ELR (cell line): ENCODE data around the gene FAM131C.
A peak's percentile ranks its signal among the peaks of the same experiment; 100 is the strongest.

Experiments used
- DNase-seq: peaks from one replicate; pipeline ENCODE4 v3.0.0-alpha.2; 2015; ENCODE audit warnings: low read depth

Gene FAM131C

GRCh38 chr1:16101623-16102022, 28.2 kb upstream of the FAM131C start:
- DNase-seq = no peak

DNA sequence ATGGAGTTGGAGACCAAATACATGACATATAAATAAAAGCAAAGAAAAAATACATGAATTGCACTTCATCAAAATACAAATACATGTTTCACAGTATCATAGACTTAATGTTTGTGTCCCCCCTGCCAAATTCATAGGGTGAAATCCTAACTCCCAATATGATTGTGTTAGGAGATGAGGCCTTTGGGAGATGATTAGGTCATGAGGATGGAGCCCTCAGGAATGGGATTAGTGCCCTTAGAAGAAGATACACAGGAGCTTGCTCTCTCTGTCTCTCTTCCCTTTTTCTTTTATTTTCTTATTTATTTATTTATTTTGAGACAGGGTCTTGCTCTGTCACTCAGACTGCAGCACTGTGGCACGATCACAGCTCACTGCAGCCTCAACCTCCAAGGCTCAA, 26.0 kb upstream of the FAM131C start:
- no peak for DNase-seq

DNA sequence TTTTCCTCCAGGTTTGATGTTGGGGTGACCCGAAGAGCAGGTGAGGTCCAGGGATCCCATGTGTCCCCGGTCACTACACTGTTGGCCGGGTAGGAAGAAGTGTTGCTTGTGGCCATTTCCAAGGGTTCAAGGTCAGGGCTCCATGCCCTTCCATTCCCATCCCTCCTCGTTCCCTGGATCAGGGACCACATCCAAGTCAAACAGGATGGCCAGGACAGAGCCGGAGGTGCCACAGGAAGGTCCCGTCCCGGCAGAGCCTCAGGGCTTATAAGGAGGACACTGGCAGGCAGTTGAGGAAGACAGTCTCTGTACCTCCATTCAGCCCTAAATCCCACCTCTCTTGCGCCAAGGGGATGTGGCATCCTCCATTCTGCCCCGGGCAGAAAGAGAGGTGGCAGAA, 22.0 kb upstream of the FAM131C start:
- DNase-seq = no peak

- DNase-seq = no peak
Observed at GRCh38 chr1:16094453-16095158, 21.2 kb upstream of the FAM131C start.

- no peak for DNase-seq
Observed at GRCh38 chr1:16093611-16094010, 20.2 kb upstream of the FAM131C start.

GRCh38 chr1:16092923-16093511, 19.6 kb upstream of the FAM131C start:
- DNase-seq = no peak

DNA sequence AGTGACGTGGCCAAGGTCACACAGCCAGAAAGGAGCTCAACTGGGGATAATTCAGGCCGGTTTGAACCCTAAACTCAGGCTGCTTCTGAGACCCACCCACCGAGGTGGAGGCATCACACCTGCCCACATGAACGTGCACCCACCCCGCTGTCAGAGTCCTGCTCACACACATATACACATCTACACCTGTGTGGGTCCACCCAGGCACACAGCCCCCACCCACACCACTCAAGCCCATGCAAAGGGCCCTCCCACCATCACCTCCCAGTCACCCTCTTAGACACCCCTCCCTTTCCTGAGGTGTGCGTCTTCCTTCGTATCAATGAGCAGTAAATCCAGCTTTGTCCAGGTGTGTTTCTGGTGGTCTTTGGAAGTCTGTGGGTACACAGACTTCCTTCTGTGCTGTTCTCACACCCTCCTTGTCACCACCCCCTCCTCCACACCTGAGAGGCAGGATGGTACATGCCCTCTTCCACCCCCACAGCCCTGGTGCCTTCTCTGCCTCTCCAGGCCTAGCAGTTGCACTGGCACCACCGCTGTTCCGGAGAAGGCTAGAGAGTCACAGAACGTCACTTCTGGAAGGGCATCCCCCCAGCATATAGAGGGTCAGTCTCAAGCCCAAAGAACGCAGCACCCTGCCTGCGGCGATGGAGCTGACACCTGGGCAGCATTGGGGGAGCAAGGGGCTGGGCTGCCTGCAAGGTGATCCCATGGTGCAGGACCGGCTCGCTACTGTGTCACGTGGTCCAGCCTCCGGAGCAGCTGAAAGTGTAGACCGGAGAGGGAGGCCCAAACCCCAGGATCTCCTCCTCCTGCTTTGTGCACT, 18.9 kb upstream of the FAM131C start:
- DNase-seq = no peak

DNA sequence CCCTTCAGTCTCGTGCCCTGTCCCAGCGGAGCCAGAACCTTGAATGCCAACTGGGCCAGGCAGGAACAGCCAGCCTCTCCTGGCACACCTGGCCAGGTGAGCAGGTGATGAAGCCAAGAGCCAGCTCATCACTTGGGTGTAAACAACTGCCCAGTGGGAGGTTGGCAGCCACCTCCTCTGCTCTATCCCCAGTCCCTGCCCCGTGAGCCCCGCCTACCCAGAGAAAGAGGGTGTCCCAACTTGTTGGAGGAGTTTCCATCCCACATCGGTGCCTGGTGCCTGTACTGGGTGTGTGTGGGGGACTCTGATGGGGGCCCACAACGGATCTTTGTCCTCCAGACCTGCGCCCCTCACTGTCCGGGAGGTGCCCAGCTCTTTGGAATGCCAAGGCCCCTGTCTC, 17.8 kb upstream of the FAM131C start:
- DNase-seq = no peak

- DNase-seq = no peak
Observed at GRCh38 chr1:16090076-16090826, 16.8 kb upstream of the FAM131C start.

DNA sequence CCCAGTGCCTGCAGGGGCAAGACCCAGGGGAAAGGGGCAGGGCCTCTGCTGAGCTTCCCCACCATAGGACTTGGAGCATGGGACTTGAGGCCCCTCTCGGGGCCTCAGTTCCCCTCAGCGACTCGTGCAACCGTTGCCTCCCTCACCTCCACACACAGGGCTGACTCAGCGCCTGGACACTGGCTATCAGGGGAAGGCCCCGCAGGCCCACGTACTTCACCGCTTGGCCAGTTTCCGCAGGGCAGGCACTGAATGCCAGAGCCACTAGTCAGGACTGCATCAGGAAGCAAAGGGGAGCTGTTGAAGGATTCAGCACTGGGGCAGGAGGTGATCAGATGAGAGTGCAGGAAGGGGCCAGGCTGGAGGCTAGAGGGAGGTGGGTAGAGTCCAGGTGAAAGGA, 15.5 kb upstream of the FAM131C start:
- peak; percentile 92 for DNase-seq

DNA sequence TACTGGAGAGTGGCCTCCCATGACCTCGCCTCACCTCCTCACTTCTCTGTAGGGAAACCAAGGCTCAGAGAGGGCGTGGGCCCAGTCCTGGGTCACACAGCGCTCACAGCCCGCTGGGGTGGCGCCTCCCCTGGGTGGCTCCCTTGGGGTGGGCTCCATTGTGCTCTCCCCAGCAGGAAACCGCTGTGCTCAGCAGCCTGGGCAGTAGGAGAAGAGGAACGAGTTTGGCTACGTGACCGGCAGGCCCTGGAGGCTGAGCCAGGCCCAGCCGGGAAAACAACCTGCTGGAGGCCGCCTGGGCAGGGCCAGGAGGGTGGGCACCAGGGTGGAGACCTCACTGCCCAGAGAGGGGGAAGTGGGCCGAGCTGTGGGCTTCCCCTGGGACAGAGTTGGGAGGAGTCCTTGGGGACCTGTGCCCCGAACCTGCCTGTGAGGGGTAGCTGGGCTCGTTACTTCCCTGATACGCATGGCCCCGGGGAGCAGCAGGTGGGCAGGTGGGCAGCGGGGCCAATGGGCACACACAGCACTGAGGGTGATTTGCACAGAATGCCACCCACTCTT, 15.0 kb upstream of the FAM131C start:
- no peak for DNase-seq

- no peak for DNase-seq
Observed at GRCh38 chr1:16087733-16088132, 14.3 kb upstream of the FAM131C start.

DNA sequence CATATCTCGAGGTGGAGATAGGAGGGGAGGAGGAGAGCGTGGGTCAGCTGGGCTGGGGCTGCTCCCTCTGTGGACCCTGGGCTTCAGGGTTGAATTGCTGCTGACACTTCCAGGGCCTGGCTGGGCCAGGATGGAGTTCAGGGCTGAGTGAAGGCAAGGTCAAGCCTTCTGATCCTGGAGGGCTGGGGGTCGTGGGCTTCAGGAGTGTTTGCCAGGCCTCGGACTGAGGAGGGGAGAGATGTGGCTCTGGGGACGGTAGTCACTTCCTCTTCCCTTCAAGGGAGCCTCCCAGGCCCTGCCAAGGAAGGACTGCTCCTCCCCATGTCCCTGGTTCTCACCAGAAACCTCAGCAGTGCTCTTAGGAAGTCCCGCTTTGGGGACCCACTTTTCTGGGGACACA, 12.1 kb upstream of the FAM131C start:
- DNase-seq = no peak

GRCh38 chr1:16083486-16083885, 10.0 kb upstream of the FAM131C start:
- no peak for DNase-seq

DNA sequence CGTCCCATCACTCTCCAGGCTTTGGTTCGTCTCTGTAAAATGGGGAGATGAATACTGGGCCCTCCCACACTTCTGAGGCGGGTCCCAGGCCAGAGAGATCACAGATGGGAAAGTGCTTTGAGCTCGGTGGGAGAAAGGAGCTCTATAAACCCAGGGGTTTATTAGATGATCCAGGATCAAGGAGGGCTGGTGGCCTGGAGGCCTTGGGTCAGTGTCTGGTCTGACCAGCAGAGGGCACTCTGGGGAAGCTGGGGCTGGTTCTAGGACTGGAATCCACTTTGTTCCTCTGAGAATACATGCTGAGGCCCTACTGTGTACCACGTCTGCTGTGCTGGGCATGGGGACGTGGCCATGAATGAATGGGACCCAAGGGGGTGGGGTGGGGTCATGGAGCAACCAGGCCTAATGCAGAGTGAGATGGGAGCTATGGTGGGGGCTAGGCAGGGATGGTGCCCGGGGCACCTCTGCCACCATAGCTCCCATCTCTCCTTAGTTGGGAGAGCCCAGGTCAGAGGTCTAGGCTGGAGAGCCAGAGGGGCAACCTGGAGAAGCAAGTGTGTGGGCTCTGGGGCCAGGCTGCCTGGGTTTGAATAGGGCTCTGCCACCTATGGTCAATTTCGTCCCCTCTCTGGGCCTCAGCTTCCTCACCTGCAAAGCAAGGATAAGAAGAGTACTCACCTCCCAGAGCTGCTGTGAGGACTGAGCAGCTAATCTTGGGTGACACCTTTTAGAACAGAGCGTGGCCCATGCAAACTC, 9.0 kb upstream of the FAM131C start:
- peak; percentile 72 for DNase-seq

DNA sequence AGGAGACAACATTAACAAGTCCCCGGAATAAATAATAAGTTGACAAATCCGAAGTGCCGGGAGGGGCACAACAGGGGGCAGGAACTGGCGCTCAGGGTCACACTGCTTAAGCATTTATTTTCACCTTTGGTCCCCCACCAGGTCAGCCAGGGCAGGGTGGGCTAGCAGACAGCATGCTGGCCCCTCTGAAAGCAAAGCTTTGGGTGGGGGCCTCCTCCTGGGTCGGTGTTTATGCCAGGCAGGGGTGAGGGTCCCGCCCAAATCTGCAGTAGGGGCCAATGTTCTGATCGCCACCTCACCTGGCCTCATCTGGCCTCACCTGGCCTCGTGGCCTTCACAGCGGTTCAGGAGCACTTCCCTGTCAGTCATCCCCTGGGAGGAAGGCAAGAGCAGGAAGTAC, 8.2 kb upstream of the FAM131C start:
- no peak for DNase-seq

DNA sequence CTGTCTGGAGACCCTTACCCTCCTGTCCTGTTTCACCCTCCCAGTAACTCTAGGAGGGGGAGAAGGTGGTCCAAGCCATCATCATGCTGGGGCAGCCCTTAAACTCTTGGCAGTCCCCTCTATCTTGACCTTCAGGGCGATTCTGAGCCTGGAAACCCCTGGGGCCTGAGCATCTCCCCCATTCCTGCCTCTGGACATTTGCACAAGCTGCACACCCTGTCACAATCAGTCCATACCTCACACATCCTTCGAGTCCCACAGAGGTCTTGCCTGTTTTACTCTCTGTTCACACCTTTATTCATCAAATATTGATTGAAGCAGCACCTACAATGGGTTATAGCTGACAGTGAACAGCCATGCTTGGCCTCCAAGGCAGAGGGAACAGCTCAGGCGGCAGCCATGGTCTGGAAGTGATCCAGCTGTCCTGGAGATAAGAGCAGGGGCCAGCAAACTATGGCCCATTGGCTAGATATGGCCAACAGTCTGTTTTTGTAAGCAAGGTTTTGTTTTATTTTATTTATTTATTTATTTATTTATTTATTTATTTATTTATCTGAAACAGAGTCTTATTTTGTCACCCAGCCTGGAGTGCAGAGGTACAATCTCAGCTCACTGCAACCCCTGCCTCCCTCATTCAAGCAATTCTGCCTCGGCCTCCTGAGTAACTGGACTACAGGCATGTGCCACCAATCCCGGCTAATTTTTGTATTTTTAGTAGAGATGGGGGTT, 7.1 kb upstream of the FAM131C start:
- DNase-seq = no peak

- peak; percentile 82 for DNase-seq
Observed at GRCh38 chr1:16078925-16079656, 5.6 kb upstream of the FAM131C start.

DNA sequence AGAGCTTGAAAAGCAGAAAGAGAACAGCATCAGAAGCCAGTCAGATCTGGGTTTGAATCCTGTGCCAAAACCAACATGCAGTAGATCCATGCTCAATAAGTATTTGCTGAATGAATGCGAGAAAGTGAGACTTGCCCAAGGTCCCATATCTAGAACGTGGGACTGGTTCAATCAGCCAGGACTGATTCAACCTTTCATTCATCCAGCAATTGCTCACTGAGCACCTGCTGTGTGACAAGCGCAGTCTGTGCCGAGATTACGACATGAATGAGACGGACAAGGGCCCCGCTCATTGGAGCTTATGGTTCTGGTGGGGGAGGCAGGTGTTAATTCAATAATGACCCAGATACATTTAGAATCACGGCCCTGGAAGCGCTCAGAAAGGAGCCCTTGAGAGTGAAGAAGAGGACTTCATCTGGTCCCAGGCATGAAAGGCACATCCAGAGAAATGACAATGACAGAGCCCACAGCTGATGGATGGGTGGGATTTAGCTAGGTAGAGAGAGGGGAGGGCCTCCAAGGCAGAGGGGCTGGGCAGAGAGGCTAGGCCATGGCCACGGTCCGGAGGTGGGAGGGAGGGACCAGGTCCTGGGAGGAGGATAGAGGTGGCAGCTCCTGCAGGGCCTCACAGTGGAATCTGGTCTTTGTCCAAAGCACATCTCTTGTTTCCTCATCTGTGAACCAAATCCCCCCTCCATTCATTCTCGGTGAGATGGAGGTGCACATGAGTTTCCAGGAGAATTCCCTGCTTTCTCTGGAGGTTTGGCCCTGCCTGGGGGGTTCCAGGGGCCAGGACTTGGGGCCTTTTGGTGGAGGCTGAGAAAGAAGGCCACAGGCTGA, 4.2 kb upstream of the FAM131C start:
- no peak for DNase-seq
